Muscle layer of duodenum (tissue), 2 donors: Measurements from ENCODE around the gene SLC1A2.
A peak's percentile ranks its signal among the peaks of the same experiment; 100 is the strongest.

ENCODE experiments used
- H3K27ac ChIP-seq: one replicate; pipeline ENCODE4 v1.7.0; 2013; ENCODE audit warnings: mild to moderate bottlenecking, low read length
- H3K27me3 ChIP-seq: one replicate; pipeline ENCODE4 v1.7.0; 2013; ENCODE audit warnings: low read depth, mild to moderate bottlenecking, control low read depth, low read length
- H3K36me3 ChIP-seq, 2 donors: one replicate each; pipeline ENCODE4 v1.7.0; 2013; ENCODE audit warnings: low read length in 2 of 2, control low read depth in 1 of 2, mild to moderate bottlenecking in 1 of 2; ENCODE audit not compliant: insufficient read depth in 2 of 2, control insufficient read depth in 1 of 2
- H3K4me1 ChIP-seq, 2 donors: one replicate each; pipeline ENCODE4 v1.7.0; 2013; ENCODE audit warnings: low read length in 2 of 2, mild to moderate bottlenecking in 2 of 2, control low read depth in 1 of 2, moderate library complexity in 1 of 2; ENCODE audit not compliant: insufficient read depth in 2 of 2, control insufficient read depth in 1 of 2
- H3K4me3 ChIP-seq, 2 donors: one replicate each; pipeline ENCODE4 v1.7.0; 2013; ENCODE audit warnings: low read length in 2 of 2, low read depth in 1 of 2, mild to moderate bottlenecking in 1 of 2
- H3K9me3 ChIP-seq, 2 donors: one replicate each; pipeline ENCODE4 v1.7.0; 2013; ENCODE audit warnings: low read length in 2 of 2, control low read depth in 1 of 2, mild to moderate bottlenecking in 1 of 2; ENCODE audit not compliant: control insufficient read depth in 1 of 2
- donor health status: healthy.

The SLC1A2 gene

GRCh38 chr11:35289821-35290220, 129.5 kb downstream of the SLC1A2 start:
- no peaks in the 10 kb centered on the region for H3K9me3 ChIP-seq
- H3K4me3 ChIP-seq: no peak overlapping the region
- no peaks in the 10 kb centered on the region for H3K27me3 ChIP-seq
- H3K36me3 ChIP-seq: no peaks in the 10 kb centered on the region
- H3K27ac ChIP-seq: no peak overlapping the region
- H3K4me1 ChIP-seq: no peaks in the 10 kb centered on the region

DNA sequence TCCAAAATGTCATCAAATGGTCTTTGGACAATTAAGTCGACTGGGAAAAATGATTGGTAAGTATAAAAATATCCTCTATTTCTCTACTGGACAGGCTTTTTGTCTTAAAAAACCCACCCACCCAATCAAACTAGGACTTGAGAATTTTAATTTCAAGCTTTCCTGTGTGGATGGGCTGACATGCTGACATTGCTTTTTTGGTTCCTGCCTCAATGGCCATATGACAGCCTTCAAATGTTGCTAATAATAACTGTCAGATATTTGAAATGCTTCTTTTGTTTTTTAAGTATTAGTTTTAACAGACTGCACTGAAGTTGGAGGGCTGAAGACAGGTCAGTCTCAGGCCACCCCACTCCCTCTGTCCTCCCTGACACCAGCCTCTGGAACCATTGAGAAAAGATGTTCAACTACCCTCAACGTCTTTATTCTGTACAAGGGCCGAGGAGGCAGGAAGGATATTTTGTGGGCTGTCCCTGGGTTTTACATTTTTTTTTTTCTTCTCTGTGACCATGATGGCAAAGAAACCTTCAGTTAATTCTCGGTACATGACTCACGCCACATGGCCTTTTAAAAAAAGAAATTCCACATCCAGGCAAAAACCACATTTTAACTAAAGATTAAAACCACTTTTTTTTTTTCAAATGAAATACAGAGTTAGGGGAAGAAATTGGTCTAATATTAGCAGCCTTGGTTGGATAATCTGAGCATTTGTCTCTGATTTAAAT, 130.4 kb downstream of the SLC1A2 start:
- H3K4me1 ChIP-seq: no peaks in the 10 kb centered on the region
- H3K9me3 ChIP-seq: no peaks in the 10 kb centered on the region
- no peak overlapping the region for H3K27ac ChIP-seq
- H3K27me3 ChIP-seq: no peaks in the 10 kb centered on the region
- no peaks in the 10 kb centered on the region for H3K36me3 ChIP-seq
- no peak overlapping the region for H3K4me3 ChIP-seq

GRCh38 chr11:35288309-35288708, 131.0 kb downstream of the SLC1A2 start:
- no peaks in the 10 kb centered on the region for H3K9me3 ChIP-seq
- H3K36me3 ChIP-seq: no peaks in the 10 kb centered on the region
- H3K4me3 ChIP-seq: no peak overlapping the region
- H3K4me1 ChIP-seq: no peaks in the 10 kb centered on the region
- no peak overlapping the region for H3K27ac ChIP-seq
- no peaks in the 10 kb centered on the region for H3K27me3 ChIP-seq

DNA sequence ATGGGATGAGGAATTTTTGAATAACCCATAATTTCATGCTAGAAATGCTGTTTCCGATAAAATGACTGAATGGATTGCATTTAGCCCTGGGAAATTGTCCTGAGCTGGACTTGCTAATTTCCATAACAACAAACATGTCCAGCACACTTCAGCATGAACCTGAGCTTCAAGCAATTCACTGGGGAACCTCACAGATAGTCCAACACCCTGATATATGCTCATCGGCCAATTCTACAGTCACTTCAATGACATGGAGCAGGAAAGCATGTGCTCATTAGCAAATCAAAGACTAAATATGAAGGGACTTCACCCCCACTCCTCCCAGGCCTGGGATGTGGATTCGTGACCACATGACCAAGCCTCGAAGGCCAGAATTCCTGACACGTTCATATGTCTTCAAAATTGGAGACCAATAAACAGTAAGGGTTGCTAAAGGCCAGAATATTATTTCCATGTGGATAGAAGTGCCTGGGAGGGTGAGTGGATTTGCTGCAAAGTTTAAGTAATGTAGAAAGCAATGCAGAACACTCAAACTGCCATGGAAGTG, 131.9 kb downstream of the SLC1A2 start:
- Histone ChIP-seq H3K4me3 (no peak overlapping the region), H3K27me3 (no peaks in the 10 kb centered on the region), H3K4me1 (no peaks in the 10 kb centered on the region), H3K27ac (no peak overlapping the region), H3K36me3 (no peaks in the 10 kb centered on the region), H3K9me3 (no peaks in the 10 kb centered on the region)

DNA sequence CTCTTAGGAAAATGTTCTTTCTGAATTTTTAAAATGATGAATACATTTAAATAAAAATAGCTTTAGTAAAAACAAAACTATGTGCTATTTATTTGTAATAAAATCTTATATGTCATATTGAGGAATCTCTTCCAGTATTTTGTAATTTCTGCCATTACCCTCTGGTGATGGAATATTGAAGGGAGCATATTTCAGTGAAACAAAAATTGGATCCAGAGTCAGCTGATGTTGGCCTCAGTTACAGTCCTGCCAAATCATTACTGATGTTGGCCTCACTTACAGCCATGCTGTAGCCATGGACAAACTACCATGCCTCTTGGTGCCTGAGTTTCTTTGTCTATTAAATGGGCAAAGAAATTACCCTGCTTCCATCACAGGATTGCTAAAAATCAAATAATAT, 133.2 kb downstream of the SLC1A2 start:
- Histone ChIP-seq H3K4me3 (no peak overlapping the region), H3K9me3 (no peaks in the 10 kb centered on the region), H3K4me1 (peaks cover 0 to 5% of the 10 kb centered on the region in 2 donors), H3K27ac (no peak overlapping the region), H3K36me3 (no peaks in the 10 kb centered on the region), H3K27me3 (no peaks in the 10 kb centered on the region)

- H3K36me3 ChIP-seq: no peaks in the 10 kb centered on the region
- H3K27ac ChIP-seq: no peak overlapping the region
- no peaks in the 10 kb centered on the region for H3K9me3 ChIP-seq
- no peaks in the 10 kb centered on the region for H3K27me3 ChIP-seq
- no peak overlapping the region for H3K4me3 ChIP-seq
- peaks cover 0 to 5% of the 10 kb centered on the region in 2 donors for H3K4me1 ChIP-seq
Observed at GRCh38 chr11:35285471-35285870, 133.9 kb downstream of the SLC1A2 start.

- no peaks in the 10 kb centered on the region for H3K9me3 ChIP-seq
- H3K4me1 ChIP-seq: peaks cover 0 to 5% of the 10 kb centered on the region in 2 donors
- H3K36me3 ChIP-seq: no peaks in the 10 kb centered on the region
- no peak overlapping the region for H3K4me3 ChIP-seq
- H3K27ac ChIP-seq: peak overlapping the region; percentile 20
- H3K27me3 ChIP-seq: no peaks in the 10 kb centered on the region
Observed at GRCh38 chr11:35282221-35282882, 137.0 kb downstream of the SLC1A2 start.

DNA sequence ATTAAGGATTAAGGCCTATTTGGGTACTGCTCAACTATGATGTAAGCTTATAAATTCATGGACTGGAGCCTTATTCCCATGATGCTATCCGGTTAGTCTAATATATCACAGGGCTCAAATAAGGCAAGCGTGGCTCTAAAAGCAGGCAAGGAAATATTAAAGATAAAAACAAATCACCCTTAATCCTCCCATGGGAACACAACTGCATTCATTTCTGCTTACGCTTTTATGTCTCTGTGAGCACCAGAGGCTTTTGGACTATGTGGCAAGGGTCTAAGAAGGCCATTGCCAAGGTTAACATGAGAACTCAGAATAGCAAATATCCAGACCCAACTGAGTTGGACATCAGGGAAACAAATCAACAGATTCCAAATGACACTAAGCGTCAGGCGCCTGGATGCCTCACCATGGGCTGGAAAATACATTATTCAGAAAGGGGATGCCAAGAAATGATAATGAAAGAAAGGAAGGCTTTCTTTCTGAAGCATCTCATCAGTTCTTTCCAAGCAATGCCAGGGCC, 138.1 kb downstream of the SLC1A2 start:
- H3K36me3 ChIP-seq: no peaks in the 10 kb centered on the region
- no peaks in the 10 kb centered on the region for H3K9me3 ChIP-seq
- H3K4me1 ChIP-seq: peaks cover 0 to 7% of the 10 kb centered on the region in 2 donors
- H3K27me3 ChIP-seq: no peaks in the 10 kb centered on the region
- H3K27ac ChIP-seq: no peak overlapping the region
- H3K4me3 ChIP-seq: no peak overlapping the region

GRCh38 chr11:35280727-35281126, 138.6 kb downstream of the SLC1A2 start:
- no peak overlapping the region for H3K4me3 ChIP-seq
- no peak overlapping the region for H3K27ac ChIP-seq
- no peaks in the 10 kb centered on the region for H3K36me3 ChIP-seq
- no peaks in the 10 kb centered on the region for H3K9me3 ChIP-seq
- H3K4me1 ChIP-seq: peaks cover 0 to 12% of the 10 kb centered on the region in 2 donors
- no peaks in the 10 kb centered on the region for H3K27me3 ChIP-seq

DNA sequence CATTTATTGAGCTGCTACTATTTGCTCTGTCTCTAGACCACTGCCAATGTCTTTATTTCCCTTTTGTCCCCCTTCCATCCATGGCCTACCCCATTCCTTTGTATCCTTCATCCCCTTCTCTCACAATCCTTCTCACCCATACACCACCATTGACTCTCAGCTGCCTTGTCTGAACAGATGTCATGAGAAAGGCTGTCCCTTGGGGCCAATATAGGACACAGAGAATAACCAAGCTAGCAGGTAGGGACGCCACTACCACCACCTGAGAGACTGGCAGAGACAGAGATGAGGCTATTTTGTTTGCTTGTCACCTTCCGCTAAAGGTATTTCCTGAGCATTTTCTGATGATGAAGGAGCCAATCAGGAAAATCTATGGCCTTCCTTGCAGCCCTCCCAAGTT, 141.5 kb downstream of the SLC1A2 start:
- H3K27ac ChIP-seq: no peak overlapping the region

DNA sequence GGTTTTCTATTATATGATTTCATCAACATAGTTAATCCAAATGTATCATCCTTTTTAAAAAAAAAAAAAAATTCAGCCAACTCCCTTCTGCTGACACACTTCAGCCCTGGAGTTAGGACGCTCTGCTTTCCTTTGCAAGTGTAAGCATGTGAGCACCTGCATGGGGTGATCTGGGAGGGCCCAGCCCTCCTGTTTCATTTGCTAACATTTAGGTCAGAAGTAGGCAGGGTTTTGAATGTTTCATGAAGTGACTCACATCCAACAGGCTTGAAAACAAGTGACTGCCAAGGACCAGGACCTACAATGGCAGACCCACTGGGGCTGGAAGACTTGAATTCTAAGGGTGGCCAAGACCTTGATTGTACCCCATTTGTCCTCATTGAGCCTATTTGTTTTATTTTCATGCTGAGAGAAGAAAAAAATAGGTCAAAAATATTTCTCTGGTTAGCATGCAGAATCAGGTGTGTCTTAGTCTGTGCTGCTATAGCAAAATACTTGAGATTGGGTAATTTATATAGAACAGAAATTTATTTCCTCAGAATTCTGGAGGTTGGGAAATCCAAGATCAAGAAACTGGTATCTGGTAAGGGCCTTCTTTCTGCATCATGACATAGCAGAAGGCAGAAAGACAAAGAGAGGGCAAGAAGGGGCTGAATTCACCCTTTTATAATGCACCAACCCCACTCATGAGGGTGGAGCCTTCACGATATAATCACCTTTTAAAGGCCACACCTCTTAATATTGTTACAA, 142.8 kb downstream of the SLC1A2 start:
- no peak overlapping the region for H3K4me3 ChIP-seq
- no peaks in the 10 kb centered on the region for H3K27me3 ChIP-seq
- H3K27ac ChIP-seq: no peak overlapping the region
- peaks cover 9 to 16% of the 10 kb centered on the region in 2 donors for H3K4me1 ChIP-seq
- H3K9me3 ChIP-seq: no peaks in the 10 kb centered on the region
- H3K36me3 ChIP-seq: no peaks in the 10 kb centered on the region

More for the DNA sequence above, 141.5 kb downstream of the SLC1A2 start:
- Histone ChIP-seq H3K4me1 (peaks cover 9 to 21% of the 10 kb centered on the region in 2 donors), H3K36me3 (no peaks in the 10 kb centered on the region), H3K9me3 (no peaks in the 10 kb centered on the region), H3K27me3 (no peaks in the 10 kb centered on the region), H3K4me3 (no peak overlapping the region)
